GM12878 (cell line): ENCODE results near the gene ARAP2. TPM values are rescaled to one million over a fixed set of nuclear protein-coding genes. Genes with fewer than 3 reads are reported as not detected.
A peak's percentile ranks its signal among the peaks of the same experiment; 100 is the strongest.

ENCODE experiments used
- CHD1 ChIP-seq: IDR thresholded peaks from 2 replicates; pipeline ENCODE4 v1.6.1; 2012; ENCODE audit warnings: low read depth, low read length, improper control_type of control experiment
- EED ChIP-seq: sonication (generic); IDR thresholded peaks from 2 replicates; pipeline ENCODE4 v1.6.1; 2016; ENCODE audit warnings: antibody characterized with exemption, low read depth
- FOXM1 ChIP-seq: IDR thresholded peaks from 2 replicates; pipeline ENCODE4 v1.6.1; 2012; ENCODE audit warnings: low read depth, mild to moderate bottlenecking, inconsistent platforms, low read length, moderate library complexity
- GABPA ChIP-seq: IDR thresholded peaks from 2 replicates; pipeline ENCODE4 v1.6.1; 2014; ENCODE audit warnings: antibody characterized with exemption, low read depth, mild to moderate bottlenecking, inconsistent platforms
- HCFC1 ChIP-seq: fragments of 150-350 bp; IDR thresholded peaks from 2 replicates; pipeline ENCODE4 v1.6.1; 2014; ENCODE audit warnings: low read length
- HDAC6 ChIP-seq: fragments of 200-600 bp; sonication (generic); IDR thresholded peaks from one replicate; pipeline ENCODE4 v1.8.0; 2017; ENCODE audit warnings: antibody characterized with exemption; ENCODE audit not compliant: unreplicated experiment
- KDM1A ChIP-seq: fragments of 200-600 bp; sonication (generic); IDR thresholded peaks from 2 replicates; pipeline ENCODE4 v1.6.1; 2016; ENCODE audit warnings: borderline replicate concordance
- KLF5 ChIP-seq: fragments of 450-650 bp; IDR thresholded peaks from 2 replicates; pipeline ENCODE4 v1.6.1; 2014; ENCODE audit warnings: mild to moderate bottlenecking; ENCODE audit not compliant: partially characterized antibody
- NFXL1 ChIP-seq: fragments of 450-650 bp; IDR thresholded peaks from 2 replicates; pipeline ENCODE4 v1.6.1; 2017; ENCODE audit warnings: antibody characterized with exemption, mild to moderate bottlenecking, borderline replicate concordance
- NR2C2 ChIP-seq: IDR thresholded peaks from 2 replicates; pipeline ENCODE4 v1.6.1; 2011; ENCODE audit warnings: borderline replicate concordance, low read depth; ENCODE audit not compliant: control insufficient read depth, insufficient read length
- NR2F1 ChIP-seq: fragments of 450-650 bp; conservative IDR thresholded peaks from 2 replicates; pipeline ENCODE4 v1.6.1; 2017; ENCODE audit warnings: mild to moderate bottlenecking
- NRF1 ChIP-seq: conservative IDR thresholded peaks from 2 replicates; pipeline ENCODE4 v1.6.1; 2011; ENCODE audit warnings: mild to moderate bottlenecking, low read depth, low read length, improper control_type of control experiment
- RAD21 ChIP-seq: IDR thresholded peaks from 2 replicates; pipeline ENCODE4 v1.6.1; 2011; ENCODE audit warnings: mild to moderate bottlenecking, low read depth, low read length, moderate library complexity; ENCODE audit not compliant: insufficient read depth
- RAD51 ChIP-seq: fragments of 450-650 bp; IDR thresholded peaks from 2 replicates; pipeline ENCODE4 v1.6.1; 2016; ENCODE audit warnings: moderate library complexity, mild to moderate bottlenecking, inconsistent platforms
- RB1 ChIP-seq: fragments of 450-650 bp; formaldehyde crosslinking; IDR thresholded peaks from 2 replicates; pipeline ENCODE4 v1.6.1; 2017; ENCODE audit warnings: mild to moderate bottlenecking, borderline replicate concordance
- SMARCA5 ChIP-seq: fragments of 450-650 bp; IDR thresholded peaks from 2 replicates; pipeline ENCODE4 v1.6.1; 2017; ENCODE audit warnings: mild to moderate bottlenecking
- SP1 ChIP-seq: IDR thresholded peaks from one replicate; pipeline ENCODE4 v1.6.1; 2011; ENCODE audit warnings: low read depth, low read length
- TAF1 ChIP-seq: IDR thresholded peaks from 2 replicates; pipeline ENCODE4 v1.6.1; 2011; ENCODE audit warnings: mild to moderate bottlenecking, low read depth, low read length, borderline replicate concordance
- YBX1 ChIP-seq: fragments of 450-650 bp; IDR thresholded peaks from 2 replicates; pipeline ENCODE4 v1.6.1; 2016; ENCODE audit warnings: antibody characterized with exemption
- ZSCAN29 ChIP-seq: fragments of 450-650 bp; IDR thresholded peaks from 2 replicates; pipeline ENCODE4 v1.6.1; 2017; ENCODE audit warnings: mild to moderate bottlenecking, moderate library complexity
- polyA plus RNA-seq, 11 experiments: library from polyadenylated mRNA; depleted of rRNA in 4 of 11; unstranded in 6 of 11; stranded (reverse) in 5 of 11; fragments of >200 nt; fragmentation: Nextera tagmentation in 4 of 11; fragmentation: Illumina TruSeq in 1 of 11; extraction: Ambion mirVana in 4 of 11; extraction: Trizol in 1 of 11; gene quantifications; 1 replicate in 1 of 11; 2 replicates in 10 of 11; pipeline versions ENCODE4 v1.2.1 to v1.2.3, GENCODE V29; 2011 to 2016; ENCODE audit warnings: inconsistent platforms in 2 of 11, missing spikeins in 2 of 11, low read depth in 1 of 11
- total RNA-seq, 4 experiments: library from RNA; depleted of rRNA in 3 of 4; stranded (reverse); fragments of >200 nt in 3 of 4; fragmentation: Illumina TruSeq in 1 of 4; extraction: Trizol in 1 of 4; gene quantifications; 2 replicates each; pipeline versions ENCODE4 v1.2.1 to v1.2.3, GENCODE V29; 2013 to 2021
- TF ChIP-seq, protein P1 (sequence below): IDR thresholded peaks from 2 replicates; pipeline ENCODE4 v1.6.1; 2012; ENCODE audit warnings: mild to moderate bottlenecking, low read depth, low read length
- TF ChIP-seq, protein P2 (sequence below): fragments of 450-650 bp; formaldehyde crosslinking; IDR thresholded peaks from 2 replicates; pipeline ENCODE4 v1.4.0; 2022; ENCODE audit warnings: mild to moderate bottlenecking, moderate library complexity
- TF ChIP-seq, protein P3 (sequence below): fragments of 450-650 bp; IDR thresholded peaks from 2 replicates; pipeline ENCODE4 v1.6.1; 2018; ENCODE audit warnings: mild to moderate bottlenecking, low read depth, moderate library complexity; ENCODE audit not compliant: partially characterized antibody

ARAP2 gene
- total and polyA plus RNA-seq, 10 of the 15 experiments (the other 5 are each of a cell fraction or from before 2014, with no cell fraction given) = 5.4 to 36.1 (median 12.2) TPM

GRCh38 chr4:36285784-36286480 lies 41.6 kb upstream of the ARAP2 start (continued):
- TF ChIP-seq, protein P1, sequence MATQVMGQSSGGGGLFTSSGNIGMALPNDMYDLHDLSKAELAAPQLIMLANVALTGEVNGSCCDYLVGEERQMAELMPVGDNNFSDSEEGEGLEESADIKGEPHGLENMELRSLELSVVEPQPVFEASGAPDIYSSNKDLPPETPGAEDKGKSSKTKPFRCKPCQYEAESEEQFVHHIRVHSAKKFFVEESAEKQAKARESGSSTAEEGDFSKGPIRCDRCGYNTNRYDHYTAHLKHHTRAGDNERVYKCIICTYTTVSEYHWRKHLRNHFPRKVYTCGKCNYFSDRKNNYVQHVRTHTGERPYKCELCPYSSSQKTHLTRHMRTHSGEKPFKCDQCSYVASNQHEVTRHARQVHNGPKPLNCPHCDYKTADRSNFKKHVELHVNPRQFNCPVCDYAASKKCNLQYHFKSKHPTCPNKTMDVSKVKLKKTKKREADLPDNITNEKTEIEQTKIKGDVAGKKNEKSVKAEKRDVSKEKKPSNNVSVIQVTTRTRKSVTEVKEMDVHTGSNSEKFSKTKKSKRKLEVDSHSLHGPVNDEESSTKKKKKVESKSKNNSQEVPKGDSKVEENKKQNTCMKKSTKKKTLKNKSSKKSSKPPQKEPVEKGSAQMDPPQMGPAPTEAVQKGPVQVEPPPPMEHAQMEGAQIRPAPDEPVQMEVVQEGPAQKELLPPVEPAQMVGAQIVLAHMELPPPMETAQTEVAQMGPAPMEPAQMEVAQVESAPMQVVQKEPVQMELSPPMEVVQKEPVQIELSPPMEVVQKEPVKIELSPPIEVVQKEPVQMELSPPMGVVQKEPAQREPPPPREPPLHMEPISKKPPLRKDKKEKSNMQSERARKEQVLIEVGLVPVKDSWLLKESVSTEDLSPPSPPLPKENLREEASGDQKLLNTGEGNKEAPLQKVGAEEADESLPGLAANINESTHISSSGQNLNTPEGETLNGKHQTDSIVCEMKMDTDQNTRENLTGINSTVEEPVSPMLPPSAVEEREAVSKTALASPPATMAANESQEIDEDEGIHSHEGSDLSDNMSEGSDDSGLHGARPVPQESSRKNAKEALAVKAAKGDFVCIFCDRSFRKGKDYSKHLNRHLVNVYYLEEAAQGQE = peak; percentile 45; the same call in 1 of the 2 replicates
- TF ChIP-seq YBX1 = no peak
- no peak for TF ChIP-seq RB1
- TF ChIP-seq, protein P2, sequence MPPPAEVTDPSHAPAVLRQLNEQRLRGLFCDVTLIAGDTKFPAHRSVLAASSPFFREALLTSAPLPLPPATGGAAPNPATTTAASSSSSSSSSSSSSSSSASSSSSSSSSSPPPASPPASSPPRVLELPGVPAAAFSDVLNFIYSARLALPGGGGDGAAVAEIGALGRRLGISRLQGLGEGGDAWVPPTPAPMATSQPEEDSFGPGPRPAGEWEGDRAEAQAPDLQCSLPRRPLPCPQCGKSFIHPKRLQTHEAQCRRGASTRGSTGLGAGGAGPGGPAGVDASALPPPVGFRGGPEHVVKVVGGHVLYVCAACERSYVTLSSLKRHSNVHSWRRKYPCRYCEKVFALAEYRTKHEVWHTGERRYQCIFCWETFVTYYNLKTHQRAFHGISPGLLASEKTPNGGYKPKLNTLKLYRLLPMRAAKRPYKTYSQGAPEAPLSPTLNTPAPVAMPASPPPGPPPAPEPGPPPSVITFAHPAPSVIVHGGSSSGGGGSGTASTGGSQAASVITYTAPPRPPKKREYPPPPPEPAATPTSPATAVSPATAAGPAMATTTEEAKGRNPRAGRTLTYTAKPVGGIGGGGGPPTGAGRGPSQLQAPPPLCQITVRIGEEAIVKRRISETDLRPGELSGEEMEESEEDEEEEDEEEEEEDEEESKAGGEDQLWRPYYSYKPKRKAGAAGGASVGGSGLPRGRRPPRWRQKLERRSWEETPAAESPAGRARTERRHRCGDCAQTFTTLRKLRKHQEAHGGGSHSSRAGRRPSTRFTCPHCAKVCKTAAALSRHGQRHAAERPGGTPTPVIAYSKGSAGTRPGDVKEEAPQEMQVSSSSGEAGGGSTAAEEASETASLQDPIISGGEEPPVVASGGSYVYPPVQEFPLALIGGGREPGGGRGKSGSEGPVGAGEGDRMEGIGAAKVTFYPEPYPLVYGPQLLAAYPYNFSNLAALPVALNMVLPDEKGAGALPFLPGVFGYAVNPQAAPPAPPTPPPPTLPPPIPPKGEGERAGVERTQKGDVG = no peak
- no peak for TF ChIP-seq HDAC6
- no peak for TF ChIP-seq KDM1A
- TF ChIP-seq CHD1 = no peak
- TF ChIP-seq NR2C2 = no peak
- TF ChIP-seq RAD51 = peak; percentile 60; the same call in 1 of the 2 replicates
- no peak for TF ChIP-seq ZSCAN29
- TF ChIP-seq FOXM1 = peak; percentile 98
- TF ChIP-seq EED = peak; percentile 96
- no peak for TF ChIP-seq NRF1
- TF ChIP-seq HCFC1 = no peak
- TF ChIP-seq, protein P3, sequence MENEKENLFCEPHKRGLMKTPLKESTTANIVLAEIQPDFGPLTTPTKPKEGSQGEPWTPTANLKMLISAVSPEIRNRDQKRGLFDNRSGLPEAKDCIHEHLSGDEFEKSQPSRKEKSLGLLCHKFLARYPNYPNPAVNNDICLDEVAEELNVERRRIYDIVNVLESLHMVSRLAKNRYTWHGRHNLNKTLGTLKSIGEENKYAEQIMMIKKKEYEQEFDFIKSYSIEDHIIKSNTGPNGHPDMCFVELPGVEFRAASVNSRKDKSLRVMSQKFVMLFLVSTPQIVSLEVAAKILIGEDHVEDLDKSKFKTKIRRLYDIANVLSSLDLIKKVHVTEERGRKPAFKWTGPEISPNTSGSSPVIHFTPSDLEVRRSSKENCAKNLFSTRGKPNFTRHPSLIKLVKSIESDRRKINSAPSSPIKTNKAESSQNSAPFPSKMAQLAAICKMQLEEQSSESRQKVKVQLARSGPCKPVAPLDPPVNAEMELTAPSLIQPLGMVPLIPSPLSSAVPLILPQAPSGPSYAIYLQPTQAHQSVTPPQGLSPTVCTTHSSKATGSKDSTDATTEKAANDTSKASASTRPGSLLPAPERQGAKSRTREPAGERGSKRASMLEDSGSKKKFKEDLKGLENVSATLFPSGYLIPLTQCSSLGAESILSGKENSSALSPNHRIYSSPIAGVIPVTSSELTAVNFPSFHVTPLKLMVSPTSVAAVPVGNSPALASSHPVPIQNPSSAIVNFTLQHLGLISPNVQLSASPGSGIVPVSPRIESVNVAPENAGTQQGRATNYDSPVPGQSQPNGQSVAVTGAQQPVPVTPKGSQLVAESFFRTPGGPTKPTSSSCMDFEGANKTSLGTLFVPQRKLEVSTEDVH = no peak
- TF ChIP-seq NR2F1 = peak; percentile 88
- no peak; the same call in 1 of the 2 replicates for TF ChIP-seq SMARCA5
- peak; percentile 42 for TF ChIP-seq RAD21
- TF ChIP-seq SP1 = peak; percentile 76
- TF ChIP-seq NFXL1 = no peak
- TF ChIP-seq GABPA = peak; percentile 73
- no peak for TF ChIP-seq KLF5
- TF ChIP-seq TAF1 = 0 out of 2 replicates have a peak, but pooled peaks have one; percentile 17
